K562 (cell line): ENCODE measurements around the gene RNF175. TPM values are rescaled to one million over a fixed set of nuclear protein-coding genes. Genes with fewer than 3 reads are reported as not detected.

Experiments used
- ATAC-seq: fragments of 200-7000 bp; cut with Tn5 transposase; 3 replicates; pipeline ENCODE4 v1.9.1; 2020; ENCODE audit warnings: moderate library complexity
- BruUV-seq: library from RNA; stranded (reverse); fragments of 400-500 nt; replicated peaks from 2 replicates; lab custom pipeline; 2021; lab: Mats Ljungman, UMichigan
- CTCF ChIA-PET: fragments of 300-600 bp; formaldehyde crosslinking; extraction: SDS; loops from one replicate; lab custom pipeline; 2021; ENCODE audit warnings: low intra/inter-chr PET ratio; lab: Yijun Ruan, JAX
- POLR2A ChIA-PET: fragments of 300-600, 350-650 bp; sonication (Branson Sonifier 250); formaldehyde crosslinking; extraction: SDS; loops from one replicate; lab custom pipeline; 2021; ENCODE audit warnings: antibody characterized with exemption, inconsistent platforms; lab: Yijun Ruan, JAX
- DNase-seq, 4 experiments: peaks; one replicate each; pipeline versions ENCODE4 v3.0.0 to v3.0.0-alpha.2; 2011 to 2018; ENCODE audit warnings: low spot score in 3 of 4, mixed read lengths in 3 of 4; ENCODE audit errors: extremely low read depth in 1 of 4
- FAIRE-seq: peaks from 2 replicates; lab custom pipeline; 2011; peaks lifted over from hg19 to GRCh38; lab: Jason Lieb, UNC
- H2AFZ ChIP-seq: 2 replicates; pipeline ENCODE4 v1.6.0; 2011; ENCODE audit warnings: low read depth, low read length, control low read depth, inconsistent platforms
- H3K27ac ChIP-seq: fragments of 200-600 bp; 3 replicates; pipeline ENCODE4 v1.8.0; 2011; ENCODE audit warnings: low read depth, mild to moderate bottlenecking, control low read depth, inconsistent platforms, low read length, moderate library complexity, mixed read lengths; ENCODE audit errors: extremely low read depth
- H3K27me3 ChIP-seq, 2 experiments: fragments of 300-600 bp in 1 of 2; 2 replicates in 1 of 2; 3 replicates in 1 of 2; pipeline versions ENCODE4 v1.6.0 to v1.8.0; 2011; ENCODE audit warnings: inconsistent platforms in 2 of 2, low read length in 2 of 2, mild to moderate bottlenecking in 1 of 2, mixed read lengths in 1 of 2, moderate library complexity in 1 of 2; ENCODE audit not compliant: control insufficient read depth in 2 of 2, insufficient read depth in 2 of 2
- H3K36me3 ChIP-seq: fragments of 300-600 bp; 3 replicates; pipeline ENCODE4 v1.8.0; 2011; ENCODE audit warnings: mild to moderate bottlenecking, low read length, inconsistent platforms; ENCODE audit not compliant: control insufficient read depth, insufficient read depth
- H3K4me1 ChIP-seq, 2 experiments: fragments of 200-600 bp in 1 of 2; replicated peaks in 1 of 2; 2 replicates in 1 of 2; 3 replicates in 1 of 2; pipeline versions ENCODE4 v1.5.1 to v1.8.0; 2011; ENCODE audit warnings: inconsistent platforms in 2 of 2, low read length in 2 of 2, mild to moderate bottlenecking in 1 of 2, mixed read lengths in 1 of 2, moderate library complexity in 1 of 2; ENCODE audit not compliant: control insufficient read depth in 2 of 2, insufficient read depth in 2 of 2
- H3K4me2 ChIP-seq: 2 replicates; pipeline ENCODE4 v1.6.1; 2011; ENCODE audit warnings: low read length, control low read depth, inconsistent platforms, mixed read lengths; ENCODE audit not compliant: insufficient read depth
- H3K4me3 ChIP-seq: fragments of 200-600 bp; sonication (generic), shearing (Covaris generic); 2 replicates; pipeline ENCODE4 v1.5.1; 2016; ENCODE audit warnings: control low read depth, inconsistent platforms
- H3K79me2 ChIP-seq: fragments of 200-600 bp; 3 replicates; pipeline ENCODE4 v1.8.0; 2011; ENCODE audit warnings: low read length, inconsistent platforms; ENCODE audit not compliant: control insufficient read depth, insufficient read depth
- H3K9ac ChIP-seq, 2 experiments: 2 replicates each; pipeline versions ENCODE4 v1.6.0 to v1.6.1; 2011; ENCODE audit warnings: low read depth in 2 of 2, low read length in 2 of 2, control low read depth in 1 of 2, inconsistent platforms in 1 of 2, mild to moderate bottlenecking in 1 of 2, mixed read lengths in 1 of 2; ENCODE audit not compliant: insufficient read depth in 1 of 2
- H3K9me1 ChIP-seq: one replicate; pipeline ENCODE4 v1.6.0; 2011; ENCODE audit warnings: inconsistent platforms, mild to moderate bottlenecking, low read length, moderate library complexity; ENCODE audit not compliant: control insufficient read depth, insufficient read depth
- H3K9me3 ChIP-seq: replicated peaks from 2 replicates; pipeline ENCODE4 v1.5.1; 2011; ENCODE audit warnings: low read depth, low read length, inconsistent platforms; ENCODE audit not compliant: control insufficient read depth, insufficient read depth
- H4K20me1 ChIP-seq: replicated peaks from 2 replicates; pipeline ENCODE4 v1.6.1; 2011; ENCODE audit warnings: low read length, inconsistent platforms, mixed read lengths; ENCODE audit not compliant: control insufficient read depth, insufficient read depth
- CEBPG ChIP-seq, 3 experiments: fragments of 200-800 bp in 1 of 3; sonication (Bioruptor generic) in 1 of 3; sonication (generic) in 1 of 3; formaldehyde crosslinking in 1 of 3; IDR thresholded peaks in 2 of 3; conservative IDR thresholded peaks in 1 of 3; 2 replicates each; pipeline versions ENCODE4 v1.6.1 to v1.8.0; 2016 to 2022; ENCODE audit warnings: missing compliant biosample characterization in 2 of 3, missing genetic modification characterization in 2 of 3, mild to moderate bottlenecking in 1 of 3, missing genetic modification reagents in 1 of 3
- JUNB ChIP-seq: fragments of 450-650 bp; formaldehyde crosslinking; conservative IDR thresholded peaks from 2 replicates; pipeline ENCODE4 v1.4.0; 2020; ENCODE audit warnings: mild to moderate bottlenecking
- NONO ChIP-seq, 2 experiments: fragments of 200-400 bp in 1 of 2; fragments of 450-650 bp in 1 of 2; formaldehyde crosslinking in 1 of 2; IDR thresholded peaks; 2 replicates each; pipeline ENCODE4 v1.6.1; 2017; ENCODE audit warnings: low read depth in 2 of 2, mild to moderate bottlenecking in 2 of 2, moderate library complexity in 2 of 2, low read length in 1 of 2
- NUFIP1 ChIP-seq: fragments of 450-650 bp; IDR thresholded peaks from 2 replicates; pipeline ENCODE4 v1.6.1; 2018; ENCODE audit not compliant: partially characterized antibody
- ZNF407 ChIP-seq: fragments of 450-650 bp; IDR thresholded peaks from 2 replicates; pipeline ENCODE4 v1.6.1; 2016; ENCODE audit warnings: low read depth
- WGBS: fragments of 100-300 bp; shearing (Covaris generic); methylation state at CpG from one replicate; pipeline ENCODE4 v1.1.6; 2016; ENCODE audit warnings: low coverage, mixed read lengths; ENCODE audit not compliant: insufficient coverage; ENCODE audit errors: missing lambda C conversion rate; 5-methylcytosine and 5-hydroxymethylcytosine counted together
- in situ Hi-C: fragments of 300-500 bp; cut with MboI; formaldehyde crosslinking; loops from 4 replicates; pipeline ENCODE4 v1.15.0; 2018; ENCODE audit warnings: inconsistent platforms, mixed read lengths
- intact Hi-C: fragments of 100-400 bp; cut with micrococcal nuclease; formaldehyde crosslinking; loops from 2 replicates; pipeline ENCODE4 v1.14.2; 2022
- polyA plus RNA-seq, 8 experiments: library from polyadenylated mRNA; depleted of rRNA in 4 of 8; stranded (reverse) in 5 of 8; unstranded in 3 of 8; fragments of >200 nt; fragmentation: Nextera tagmentation in 2 of 8; fragmentation: Illumina TruSeq in 1 of 8; extraction: Ambion mirVana in 2 of 8; extraction: Trizol in 1 of 8; gene quantifications; 2 replicates each; pipeline versions ENCODE4 v1.2.1 to v1.2.3, GENCODE V29; 2011 to 2014; ENCODE audit warnings: inconsistent platforms in 1 of 8, missing spikeins in 1 of 8
- total RNA-seq, 7 experiments: library from RNA; depleted of rRNA in 6 of 7; stranded (reverse); fragments of >200 nt in 6 of 7; fragmentation: Illumina TruSeq in 2 of 7; extraction: Trizol in 2 of 7; gene quantifications; 2 replicates each; pipeline versions ENCODE4 v1.2.1 to v1.2.3, GENCODE V29; 2011 to 2021; ENCODE audit warnings: low replicate concordance in 1 of 7

RNF175 gene
- total and polyA plus RNA-seq, 9 of the 15 experiments (the other 6 are each of a cell fraction or from before 2014, with no cell fraction given): not detected

GRCh38 chr4:153722036-153722435 is 37.8 kb downstream of the RNF175 start:
- ChIA-PET POLR2A (no interaction called here), CTCF (no interaction called here)
- in situ Hi-C loops: no loop called here
- Histone ChIP-seq H3K79me2 (no peaks in the 10 kb centered on the region), H3K36me3 (no peaks in the 10 kb centered on the region), H2AFZ (no peak overlapping the region), H3K27ac (no peak overlapping the region), H3K9me1 (no peaks in the 10 kb centered on the region), H3K4me2 (no peak overlapping the region), H4K20me1 (no peaks in the 10 kb centered on the region), H3K9ac (no peak overlapping the region), H3K27me3 (no peaks in the 10 kb centered on the region), H3K9me3 (no peaks in the 10 kb centered on the region), H3K4me3 (no peak overlapping the region), H3K4me1 (no peaks in the 10 kb centered on the region)
- intact Hi-C loops: no loop called here
- no TSS peak for BruUV-seq
- FAIRE-seq (no peak), DNase-seq (no peak), ATAC-seq (no peak)
- no peak for TF ChIP-seq NONO (IDR thresholded peaks at IDR 0.05; ENCODE audit: low read depth in 2 of 2, low read length in 1 of 2)
- TF ChIP-seq ZNF407: no peak
- TF ChIP-seq JUNB (CRISPR knock-in tag): no peak
- no peak for TF ChIP-seq CEBPG (CRISPR knock-in tag; IDR thresholded peaks at IDR 0.05)
- no peak for TF ChIP-seq CEBPG (tag; conservative IDR thresholded peaks at IDR 0.05 in 1 of 2, IDR thresholded peaks at IDR 0.05 in 1 of 2)
- TF ChIP-seq NUFIP1: no peak
- WGBS: 0% methylated on average over 1 of the region's 1 CpG
